ENCODE data around the gene TSN.
A peak's percentile ranks its signal among the peaks of the same experiment; 100 is the strongest.
"Not testable (repeated sequence)": the region's sequence is repeated elsewhere in the genome, so short reads cannot be mapped to it uniquely, and the experiment has no call there.

Gene TSN

GRCh38 chr2:121804340-121804739 lies 48.9 kb downstream of the TSN start:
- peak; percentile 96 for DNase-seq

GRCh38 chr2:121804997-121805765 lies 49.7 kb downstream of the TSN start:
- no peak for DNase-seq

DNA sequence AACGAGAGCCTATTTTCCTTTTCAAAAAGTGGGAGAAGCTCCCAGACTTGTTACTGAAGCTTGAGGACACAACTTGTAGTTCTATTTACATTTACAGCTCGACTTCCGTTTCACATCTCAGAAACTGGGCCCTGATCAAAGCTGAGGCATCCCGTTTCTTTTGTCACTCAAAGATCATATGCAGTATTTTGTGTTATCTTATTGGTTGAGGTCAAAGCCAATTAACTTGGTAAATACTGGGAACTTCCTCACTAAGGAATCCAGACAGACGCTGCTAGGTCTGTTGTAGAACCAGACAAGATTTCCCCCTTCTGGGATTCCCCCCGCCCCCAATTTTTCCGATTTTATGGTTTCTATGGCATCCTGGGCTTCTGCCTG lies 50.3 kb downstream of the TSN start:
- no peak for DNase-seq

GRCh38 chr2:121807771-121808170 lies 52.3 kb downstream of the TSN start:
- not testable (repeated sequence) for DNase-seq

DNA sequence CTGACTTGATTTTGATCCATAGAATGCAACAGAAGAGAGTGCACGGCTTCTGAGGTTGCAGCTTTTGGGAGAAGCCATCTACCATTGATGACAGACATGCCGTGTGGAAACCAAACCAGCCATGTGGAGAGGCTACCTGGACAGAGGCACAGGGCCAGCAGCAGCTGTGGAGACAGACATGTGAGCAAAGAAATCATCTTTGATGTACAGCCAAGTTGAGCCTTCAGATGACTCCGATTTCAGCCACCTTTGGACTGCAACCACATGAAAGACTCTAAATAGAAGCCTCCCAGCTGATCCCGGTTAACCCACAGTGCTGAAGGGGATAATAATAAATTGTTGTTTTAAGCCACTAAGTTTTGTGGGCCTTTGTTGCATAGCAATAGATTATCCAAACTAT lies 54.2 kb downstream of the TSN start:
- DNase-seq = no peak

- peak; percentile 76 for DNase-seq
Observed at GRCh38 chr2:121810959-121811853, 55.8 kb downstream of the TSN start.

DNA sequence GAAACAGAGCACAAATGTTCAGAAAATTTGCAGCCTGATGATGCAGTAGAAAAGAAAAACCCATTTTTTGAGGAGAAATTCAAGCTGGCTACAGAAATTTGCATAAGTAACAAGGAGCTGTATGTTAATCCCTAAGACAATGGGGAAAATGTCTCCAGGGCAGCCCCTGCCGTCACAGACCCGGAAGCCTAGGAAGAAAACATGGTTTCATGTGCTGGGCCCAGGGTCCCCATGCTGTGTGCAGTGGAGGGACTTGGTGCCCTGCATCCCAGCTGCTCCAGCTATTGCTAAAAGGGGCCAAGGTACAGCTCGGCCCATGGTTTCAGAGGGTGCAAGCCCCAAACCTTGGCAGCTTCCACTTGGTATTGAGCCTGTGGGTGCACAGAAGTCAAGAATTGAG lies 57.6 kb downstream of the TSN start:
- DNase-seq = not testable (repeated sequence)

- DNase-seq = peak; percentile 59
Observed at GRCh38 chr2:121815216-121815615, 59.8 kb downstream of the TSN start.

GRCh38 chr2:121816797-121817196 lies 61.3 kb downstream of the TSN start:
- peak; percentile 94 for DNase-seq

DNA sequence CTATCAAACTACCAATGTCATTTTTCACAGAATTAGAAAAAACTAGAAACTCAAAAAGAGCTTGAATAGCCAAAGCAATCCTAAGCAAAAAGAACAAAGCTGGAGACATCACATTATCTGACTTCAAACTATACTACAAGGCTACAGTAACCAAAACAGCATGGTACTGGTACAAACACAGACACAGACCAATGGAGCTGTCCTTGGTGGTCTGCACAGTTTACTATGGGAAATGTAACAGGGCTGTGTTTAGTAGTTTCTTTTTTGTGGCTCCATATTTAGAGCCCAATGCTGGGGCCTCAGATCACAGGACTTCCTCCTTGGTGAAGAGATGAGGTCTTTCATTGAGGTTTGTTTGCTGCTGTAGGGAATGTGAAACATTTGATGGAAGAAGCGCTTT lies 61.9 kb downstream of the TSN start:
- not testable (repeated sequence) for DNase-seq
